Naive B cell (primary cell): ENCODE results near the gene DLK1. TPM values are rescaled to one million over a fixed set of nuclear protein-coding genes. Genes with fewer than 3 reads are reported as not detected.

ENCODE experiments used
- ATAC-seq, 2 donors: fragments of 150-1000 bp; cut with Tn5 transposase; 2 replicates each; pipeline ENCODE4 v1.10.0; 2021; ENCODE audit warnings: low read depth in 2 of 2, mild to moderate bottlenecking in 2 of 2, moderate library complexity in 2 of 2
- DNase-seq: peaks from one replicate; pipeline ENCODE4 v3.0.0; 2022
- H3K27ac Mint-ChIP-seq, 6 donors: one replicate each; pipeline ENCODE4 v1.8.0; 2020 to 2022; ENCODE audit warnings: mild to moderate bottlenecking in 6 of 6, mixed read lengths in 6 of 6, moderate library complexity in 5 of 6, inconsistent platforms in 2 of 6
- H3K27me3 Mint-ChIP-seq, 3 donors: one replicate each; pipeline ENCODE4 v1.8.0; 2021 to 2022; ENCODE audit warnings: mixed read lengths in 3 of 3, mild to moderate bottlenecking in 1 of 3
- H3K36me3 Mint-ChIP-seq, 2 donors: one replicate each; pipeline ENCODE4 v1.8.0; 2020 to 2022; ENCODE audit warnings: mixed read lengths in 2 of 2, inconsistent platforms in 1 of 2, mild to moderate bottlenecking in 1 of 2
- H3K4me1 Mint-ChIP-seq, 3 donors: one replicate each; pipeline ENCODE4 v1.8.0; 2020 to 2022; ENCODE audit warnings: mixed read lengths in 3 of 3, inconsistent platforms in 1 of 3, mild to moderate bottlenecking in 1 of 3, moderate library complexity in 1 of 3
- H3K4me3 Mint-ChIP-seq, 8 donors: one replicate each; pipeline ENCODE4 v1.8.0; 2020 to 2022; ENCODE audit warnings: mild to moderate bottlenecking in 8 of 8, mixed read lengths in 8 of 8, moderate library complexity in 8 of 8, inconsistent platforms in 2 of 8
- H3K9me3 Mint-ChIP-seq, 7 donors: one replicate each; pipeline ENCODE4 v1.8.0; 2020 to 2022; ENCODE audit warnings: mixed read lengths in 7 of 7, mild to moderate bottlenecking in 5 of 7, inconsistent platforms in 2 of 7, moderate library complexity in 1 of 7
- polyA plus RNA-seq, 6 donors: library from polyadenylated mRNA; unstranded; fragments of 300-500 nt; fragmentation: Illumina TruSeq; gene quantifications; one replicate each; pipeline ENCODE4 v1.2.3, GENCODE V29; 2021; ENCODE audit warnings: low read depth in 6 of 6

Gene DLK1
- polyA plus RNA-seq, 6 donors from 2014 or later: not detected

GRCh38 chr14:100696590-100696989, 30.1 kb upstream of the DLK1 start:
- Mint-ChIP-seq H3K27ac (no peak overlapping the region), H3K4me3 (no peak overlapping the region), H3K9me3 (peaks cover 0 to 3% (median 0%) of the 10 kb centered on the region in 7 donors), H3K36me3 (no peaks in the 10 kb centered on the region), H3K4me1 (no peaks in the 10 kb centered on the region), H3K27me3 (peaks cover 15 to 66% (median 66%) of the 10 kb centered on the region in 3 donors)
- ATAC-seq (no peak), DNase-seq (no peak)

GRCh38 chr14:100698066-100698465, 28.6 kb upstream of the DLK1 start:
- Mint-ChIP-seq H3K4me3 (no peak overlapping the region), H3K27ac (no peak overlapping the region), H3K4me1 (no peaks in the 10 kb centered on the region), H3K27me3 (peaks cover 18 to 54% (median 53%) of the 10 kb centered on the region in 3 donors), H3K9me3 (peaks cover 0 to 3% (median 0%) of the 10 kb centered on the region in 7 donors), H3K36me3 (no peaks in the 10 kb centered on the region)
- ATAC-seq (no peak), DNase-seq (no peak)

- Mint-ChIP-seq H3K9me3 (peaks cover 0 to 5% (median 0%) of the 10 kb centered on the region in 7 donors), H3K27me3 (peaks cover 18 to 46% (median 45%) of the 10 kb centered on the region in 3 donors), H3K27ac (peak overlapping the region in 2 of 6 donors; percentile 20 to 28), H3K4me1 (no peaks in the 10 kb centered on the region), H3K4me3 (no peak overlapping the region), H3K36me3 (no peaks in the 10 kb centered on the region)
- DNase-seq (no peak), ATAC-seq (no peak)
These were observed 27.8 kb upstream of the DLK1 start for GRCh38 chr14:100698666-100699448.

- Mint-ChIP-seq H3K36me3 (no peaks in the 10 kb centered on the region), H3K4me3 (no peak overlapping the region), H3K9me3 (peaks cover 0 to 5% (median 0%) of the 10 kb centered on the region in 7 donors), H3K27ac (no peak overlapping the region), H3K4me1 (no peaks in the 10 kb centered on the region), H3K27me3 (peaks cover 23 to 41% (median 30%) of the 10 kb centered on the region in 3 donors)
- no peak for DNase-seq
- no peak for ATAC-seq
These were observed 25.4 kb upstream of the DLK1 start for GRCh38 chr14:100701314-100701713.

- no peak for DNase-seq
- ATAC-seq: no peak
- no peak overlapping the region for H3K4me3 Mint-ChIP-seq
- peaks cover 29 to 40% (median 34%) of the 10 kb centered on the region in 3 donors for H3K27me3 Mint-ChIP-seq
- no peak overlapping the region for H3K27ac Mint-ChIP-seq
- H3K4me1 Mint-ChIP-seq: no peaks in the 10 kb centered on the region
- peaks cover 0 to 5% (median 0%) of the 10 kb centered on the region in 7 donors for H3K9me3 Mint-ChIP-seq
- H3K36me3 Mint-ChIP-seq: no peaks in the 10 kb centered on the region
These were observed 24.1 kb upstream of the DLK1 start for GRCh38 chr14:100702590-100702989.

GRCh38 chr14:100703386-100704220, 23.1 kb upstream of the DLK1 start:
- no peaks in the 10 kb centered on the region for H3K4me1 Mint-ChIP-seq
- H3K4me3 Mint-ChIP-seq: peak overlapping the region in 1 of 8 donors; percentile 64
- H3K36me3 Mint-ChIP-seq: no peaks in the 10 kb centered on the region
- no peak overlapping the region for H3K27ac Mint-ChIP-seq
- peaks cover 0 to 5% (median 0%) of the 10 kb centered on the region in 7 donors for H3K9me3 Mint-ChIP-seq
- no peak for ATAC-seq
- H3K27me3 Mint-ChIP-seq: peaks cover 28 to 35% (median 31%) of the 10 kb centered on the region in 3 donors
- DNase-seq: no peak

- no peak overlapping the region for H3K27ac Mint-ChIP-seq
- H3K36me3 Mint-ChIP-seq: no peaks in the 10 kb centered on the region
- DNase-seq: no peak
- peaks cover 0 to 5% (median 1%) of the 10 kb centered on the region in 7 donors for H3K9me3 Mint-ChIP-seq
- peaks cover 0 to 2% (median 0%) of the 10 kb centered on the region in 3 donors for H3K4me1 Mint-ChIP-seq
- H3K4me3 Mint-ChIP-seq: no peak overlapping the region
- H3K27me3 Mint-ChIP-seq: peaks cover 23 to 32% (median 29%) of the 10 kb centered on the region in 3 donors
- no peak for ATAC-seq
These were observed 20.5 kb upstream of the DLK1 start for GRCh38 chr14:100706200-100706599.

- H3K9me3 Mint-ChIP-seq: peaks cover 0 to 5% (median 1%) of the 10 kb centered on the region in 7 donors
- DNase-seq: no peak
- H3K36me3 Mint-ChIP-seq: no peaks in the 10 kb centered on the region
- H3K4me3 Mint-ChIP-seq: no peak overlapping the region
- ATAC-seq: no peak
- no peak overlapping the region for H3K27ac Mint-ChIP-seq
- H3K4me1 Mint-ChIP-seq: peaks cover 0 to 3% (median 2%) of the 10 kb centered on the region in 3 donors
- H3K27me3 Mint-ChIP-seq: peaks cover 26 to 36% (median 32%) of the 10 kb centered on the region in 3 donors
These were observed 19.8 kb upstream of the DLK1 start for GRCh38 chr14:100706860-100707259.

GRCh38 chr14:100708425-100709288, 18.0 kb upstream of the DLK1 start:
- Mint-ChIP-seq H3K4me3 (no peak overlapping the region), H3K27ac (no peak overlapping the region), H3K4me1 (peaks cover 8 to 13% (median 10%) of the 10 kb centered on the region in 3 donors), H3K36me3 (no peaks in the 10 kb centered on the region), H3K9me3 (peaks cover 0 to 5% (median 0%) of the 10 kb centered on the region in 7 donors), H3K27me3 (peaks cover 29 to 49% (median 38%) of the 10 kb centered on the region in 3 donors)
- ATAC-seq (no peak), DNase-seq (no peak)

GRCh38 chr14:100709289-100710284, 17.1 kb upstream of the DLK1 start:
- peaks cover 15 to 17% (median 16%) of the 10 kb centered on the region in 3 donors for H3K4me1 Mint-ChIP-seq
- no peak for DNase-seq

GRCh38 chr14:100710391-100710790, 16.3 kb upstream of the DLK1 start:
- Mint-ChIP-seq H3K27ac (no peak overlapping the region), H3K9me3 (peaks cover 0 to 5% (median 0%) of the 10 kb centered on the region in 7 donors), H3K4me3 (no peak overlapping the region), H3K36me3 (no peaks in the 10 kb centered on the region), H3K4me1 (peaks cover 15 to 22% (median 19%) of the 10 kb centered on the region in 3 donors), H3K27me3 (peaks cover 18 to 46% (median 44%) of the 10 kb centered on the region in 3 donors)
- DNase-seq (no peak), ATAC-seq (no peak)

More at GRCh38 chr14:100709289-100710284, 17.1 kb upstream of the DLK1 start:
- no peak overlapping the region for H3K4me3 Mint-ChIP-seq
- peak overlapping the region in 1 of 6 donors; percentile 72 for H3K27ac Mint-ChIP-seq
- H3K9me3 Mint-ChIP-seq: peaks cover 0 to 5% (median 0%) of the 10 kb centered on the region in 7 donors
- H3K36me3 Mint-ChIP-seq: no peaks in the 10 kb centered on the region
- H3K27me3 Mint-ChIP-seq: peaks cover 21 to 50% (median 44%) of the 10 kb centered on the region in 3 donors
- no peak for ATAC-seq
